ENCODE measurements around the gene ATG9B. TPM values are rescaled to one million over a fixed set of nuclear protein-coding genes. Genes with fewer than 3 reads are reported as not detected.
A peak's percentile ranks its signal among the peaks of the same experiment; 100 is the strongest.

ATG9B gene
- total and polyA plus RNA-seq, 2 donors (not counting 1 experiment from before 2014, with no cell fraction given), result 5.1 to 7.2 TPM

DNA sequence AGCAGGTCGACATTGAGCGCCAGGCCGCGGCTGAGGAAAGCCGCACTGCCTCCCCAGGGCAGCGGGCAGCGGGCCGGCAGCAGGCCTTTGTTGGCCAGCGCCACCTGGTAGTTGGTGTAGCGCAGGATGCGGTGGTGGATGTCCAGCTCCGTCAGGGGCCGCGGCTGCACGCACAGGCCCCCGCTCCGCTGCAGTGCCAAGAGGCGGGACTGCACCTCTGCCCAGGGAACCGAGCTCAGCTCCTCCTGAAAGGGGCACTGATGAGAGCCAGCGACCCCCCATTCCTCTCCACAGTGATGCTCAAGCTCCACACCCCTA is 5.2 kb downstream of the ATG9B start:
- H3K4me1 Mint-ChIP-seq, result peaks cover 40% of the 10 kb centered on the region
- no peak for TF ChIP-seq EZH2 (IDR thresholded peaks at IDR 0.05; ENCODE audit: borderline replicate concordance, insufficient read depth, low read depth, low read length, poor library complexity, severe bottlenecking)
- Histone ChIP-seq H3K36me3 (replicated peaks in 1 of 2; ENCODE audit: control extremely low read depth in 1 of 2, control insufficient read depth in 1 of 2, extremely low read depth in 1 of 2, insufficient read depth in 2 of 2, low read length in 1 of 2) (no peaks in the 10 kb centered on the region), H3K9me3 (ENCODE audit: control extremely low read depth in 1 of 3, control insufficient read depth in 2 of 3, insufficient read depth in 1 of 3, low read length in 2 of 3) (peaks cover 0 to 15% (median 0%) of the 10 kb centered on the region in 3 donors), H3K4me1 (ENCODE audit: control insufficient read depth in 2 of 2, insufficient read depth in 2 of 2, low read length in 2 of 2) (peaks cover 27 to 33% of the 10 kb centered on the region in 2 donors), H3K4me3 (ENCODE audit: control extremely low read depth in 1 of 5, extremely low read depth in 1 of 5, insufficient read depth in 1 of 5, low read depth in 2 of 5, low read length in 4 of 5) (peak overlapping the region in 3 of 5 experiments; percentile 34 to 51 (median 48)), H3K27ac (ENCODE audit: low read length in 2 of 2) (no peak overlapping the region), H3K79me2 (ENCODE audit: control insufficient read depth, insufficient read depth, low read length) (no peaks in the 10 kb centered on the region), H3K27me3 (replicated peaks in 1 of 4; ENCODE audit: control extremely low read depth in 1 of 4, control insufficient read depth in 3 of 4, insufficient read depth in 4 of 4, low read length in 3 of 4) (peaks cover 0 to 49% (median 21%) of the 10 kb centered on the region in 4 experiments), H2AFZ (ENCODE audit: insufficient read depth, low read depth, low read length, poor library complexity, severe bottlenecking) (peak overlapping the region; percentile 77), H3K9ac (ENCODE audit: low read length) (peak overlapping the region; percentile 31), H4K20me1 (ENCODE audit: control insufficient read depth, insufficient read depth, low read length, poor library complexity, severe bottlenecking) (no peaks in the 10 kb centered on the region), H3K4me2 (replicated peaks; ENCODE audit: low read depth, low read length, poor library complexity, severe bottlenecking) (peak overlapping the region; percentile 97)
- intact Hi-C loops (cut with micrococcal nuclease), result no loop called here
- H3K4me3 Mint-ChIP-seq, result peak overlapping the region; percentile 91
- no peaks in the 10 kb centered on the region for H3K9me3 Mint-ChIP-seq (ENCODE audit: insufficient read depth)
- no peak for DNase-seq
- ChIA-PET POLR2A (interaction anchor here (2.3 kb wide), 1 partner anchor 9 kb away, joined by 11 read pairs; the partner anchor contains the start of gene ABCB8), CTCF (interaction anchor here (0.8 to 3.9 kb wide), 16 partner anchors 10 to 1248 kb away, joined by 3 to 25 read pairs (median 4); partner anchors contain the start of genes ABCB8, CDK5 and TMUB1)
- peaks cover 31% of the 10 kb centered on the region for H3K27me3 Mint-ChIP-seq
- 25% methylated on average over 20 of the region's 20 CpGs for WGBS (ENCODE audit: insufficient coverage)
- no peak overlapping the region for H3K27ac Mint-ChIP-seq
- ATAC-seq (ENCODE audit: low read depth), result no peak

DNA sequence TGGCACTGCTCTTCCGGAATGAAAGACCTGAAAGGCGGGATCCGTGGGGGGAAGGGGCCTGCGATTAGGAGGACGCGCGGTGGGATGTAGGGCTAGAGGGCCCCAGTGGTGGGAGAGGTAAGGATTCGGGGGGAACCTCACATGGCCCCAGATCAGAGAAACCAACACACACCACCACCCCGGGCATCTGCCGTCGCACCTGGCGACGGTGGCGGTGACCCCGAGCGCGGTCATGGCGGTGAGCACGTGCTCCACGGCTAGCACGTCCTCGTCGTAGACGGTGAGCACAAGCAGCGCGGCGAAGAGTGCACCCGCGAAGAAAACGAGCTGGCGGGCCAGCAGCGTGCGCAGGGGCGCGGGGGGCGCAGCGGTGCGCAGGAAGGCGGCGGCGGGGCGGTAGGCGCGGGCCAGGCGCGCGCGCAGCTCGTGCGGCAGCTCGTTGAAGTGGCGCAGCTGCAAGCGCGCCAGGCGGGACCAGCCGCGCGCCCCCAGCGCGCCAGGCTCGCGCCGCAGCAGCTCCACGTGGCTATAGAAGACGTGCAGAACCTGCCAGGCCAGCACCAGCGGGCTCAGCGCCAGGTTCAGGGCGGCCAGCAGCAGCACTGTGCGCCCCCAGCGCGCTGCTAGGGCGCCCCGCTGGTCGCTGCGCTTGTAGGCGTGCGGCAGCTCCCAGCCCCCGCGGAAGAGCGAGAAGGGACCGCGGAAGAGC is 5.7 kb downstream of the ATG9B start:
- H3K27ac ChIP-seq (ENCODE audit: low read length in 2 of 2), result no peak overlapping the region
- H3K4me3 ChIP-seq (ENCODE audit: control extremely low read depth in 1 of 5, extremely low read depth in 1 of 5, insufficient read depth in 1 of 5, low read depth in 2 of 5, low read length in 4 of 5), result peak overlapping the region in 4 of 5 experiments; percentile 34 to 51 (median 42)
- intact Hi-C loops (cut with micrococcal nuclease), result loop anchor here (1.0 kb wide), 3 partner anchors 10 to 120 kb away; partner anchors contain the start of gene ABCB8
- WGBS (ENCODE audit: insufficient coverage), result 3% methylated on average over 76 of the region's 82 CpGs
- Mint-ChIP-seq H3K9me3 (ENCODE audit: insufficient read depth) (no peaks in the 10 kb centered on the region), H3K27ac (peak overlapping the region; percentile 72), H3K4me1 (peaks cover 44% of the 10 kb centered on the region), H3K4me3 (peak overlapping the region; percentile 91), H3K27me3 (peaks cover 31% of the 10 kb centered on the region)
- H3K4me2 ChIP-seq (replicated peaks; ENCODE audit: low read depth, low read length, poor library complexity, severe bottlenecking), result peak overlapping the region; percentile 97
- H4K20me1 ChIP-seq (ENCODE audit: control insufficient read depth, insufficient read depth, low read length, poor library complexity, severe bottlenecking), result no peaks in the 10 kb centered on the region
- no peaks in the 10 kb centered on the region for H3K79me2 ChIP-seq (ENCODE audit: control insufficient read depth, insufficient read depth, low read length)
- H3K27me3 ChIP-seq (replicated peaks in 1 of 4; ENCODE audit: control extremely low read depth in 1 of 4, control insufficient read depth in 3 of 4, insufficient read depth in 4 of 4, low read length in 3 of 4), result peaks cover 0 to 51% (median 21%) of the 10 kb centered on the region in 4 experiments
- POLR2A ChIA-PET, result interaction anchor here (2.3 kb wide), 1 partner anchor 10 kb away, joined by 11 read pairs; the partner anchor contains the start of gene ABCB8
- CTCF ChIA-PET, result interaction anchor here (0.6 to 3.9 kb wide), 21 partner anchors 8 to 1247 kb away, joined by 3 to 25 read pairs (median 4); partner anchors contain the start of genes ABCB8, CDK5 and TMUB1
- H3K36me3 ChIP-seq (replicated peaks in 1 of 2; ENCODE audit: control extremely low read depth in 1 of 2, control insufficient read depth in 1 of 2, extremely low read depth in 1 of 2, insufficient read depth in 2 of 2, low read length in 1 of 2), result no peaks in the 10 kb centered on the region
- peaks cover 0 to 20% (median 0%) of the 10 kb centered on the region in 3 donors for H3K9me3 ChIP-seq (ENCODE audit: control extremely low read depth in 1 of 3, control insufficient read depth in 2 of 3, insufficient read depth in 1 of 3, low read length in 2 of 3)
- H3K9ac ChIP-seq (ENCODE audit: low read length), result peak overlapping the region; percentile 60
- H3K4me1 ChIP-seq (ENCODE audit: control insufficient read depth in 2 of 2, insufficient read depth in 2 of 2, low read length in 2 of 2), result peaks cover 29 to 38% of the 10 kb centered on the region in 2 donors
- peak overlapping the region; percentile 77 for H2AFZ ChIP-seq (ENCODE audit: insufficient read depth, low read depth, low read length, poor library complexity, severe bottlenecking)
- peak; percentile 71 for DNase-seq
- peak; percentile 9 for ATAC-seq (ENCODE audit: low read depth)
- TF ChIP-seq EZH2 (IDR thresholded peaks at IDR 0.05; ENCODE audit: borderline replicate concordance, insufficient read depth, low read depth, low read length, poor library complexity, severe bottlenecking), result no peak
- TF ChIP-seq, protein P1, sequence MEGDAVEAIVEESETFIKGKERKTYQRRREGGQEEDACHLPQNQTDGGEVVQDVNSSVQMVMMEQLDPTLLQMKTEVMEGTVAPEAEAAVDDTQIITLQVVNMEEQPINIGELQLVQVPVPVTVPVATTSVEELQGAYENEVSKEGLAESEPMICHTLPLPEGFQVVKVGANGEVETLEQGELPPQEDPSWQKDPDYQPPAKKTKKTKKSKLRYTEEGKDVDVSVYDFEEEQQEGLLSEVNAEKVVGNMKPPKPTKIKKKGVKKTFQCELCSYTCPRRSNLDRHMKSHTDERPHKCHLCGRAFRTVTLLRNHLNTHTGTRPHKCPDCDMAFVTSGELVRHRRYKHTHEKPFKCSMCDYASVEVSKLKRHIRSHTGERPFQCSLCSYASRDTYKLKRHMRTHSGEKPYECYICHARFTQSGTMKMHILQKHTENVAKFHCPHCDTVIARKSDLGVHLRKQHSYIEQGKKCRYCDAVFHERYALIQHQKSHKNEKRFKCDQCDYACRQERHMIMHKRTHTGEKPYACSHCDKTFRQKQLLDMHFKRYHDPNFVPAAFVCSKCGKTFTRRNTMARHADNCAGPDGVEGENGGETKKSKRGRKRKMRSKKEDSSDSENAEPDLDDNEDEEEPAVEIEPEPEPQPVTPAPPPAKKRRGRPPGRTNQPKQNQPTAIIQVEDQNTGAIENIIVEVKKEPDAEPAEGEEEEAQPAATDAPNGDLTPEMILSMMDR (IDR thresholded peaks at IDR 0.05), result peak; percentile 48
